GM18870 (cell line): ENCODE results near the gene FBF1.
"Not testable (repeated sequence)": the region's sequence is repeated elsewhere in the genome, so short reads cannot be mapped to it uniquely, and the experiment has no call there.

ENCODE experiments used
- ATAC-seq: cut with Tn5 transposase; IDR thresholded peaks from one replicate; pipeline ENCODE4 v1.9.1; 2021; ENCODE audit warnings: moderate library complexity; ENCODE audit not compliant: unreplicated experiment

The FBF1 gene

GRCh38 chr17:75940727-75941441 lies at the start of gene FBF1:
Gene FBF1, minus strand, starts transcription at chr17:75941042. Its CDS starts 2,893 bp downstream, at chr17:75938149.
- no peak for ATAC-seq

- no peak for ATAC-seq
These were observed 46.2 kb upstream of the FBF1 start for GRCh38 chr17:75987041-75987440.

GRCh38 chr17:75985986-75986385 lies 45.1 kb upstream of the FBF1 start:
- no peak for ATAC-seq

GRCh38 chr17:75983501-75984181 lies 42.8 kb upstream of the FBF1 start:
- ATAC-seq, result no peak

GRCh38 chr17:75981019-75981615 lies 40.3 kb upstream of the FBF1 start:
- no peak for ATAC-seq

- ATAC-seq, result no peak
These were observed 39.6 kb upstream of the FBF1 start for GRCh38 chr17:75980188-75981018.

GRCh38 chr17:75979705-75980187 lies 38.9 kb upstream of the FBF1 start:
- no peak for ATAC-seq

- peak; percentile 63 for ATAC-seq
These were observed 38.3 kb upstream of the FBF1 start, which contains the start of the genes ACOX1 and TEN1 for GRCh38 chr17:75978938-75979704. Gene ACOX1, minus strand, starts transcription at chr17:75979166. Its CDS starts 93 bp downstream, at chr17:75979073. Gene TEN1, plus strand, starts transcription at chr17:75979240. Its CDS starts 6,953 bp downstream, at chr17:75986193.

GRCh38 chr17:75976175-75976848 lies 35.5 kb upstream of the FBF1 start:
- ATAC-seq, result no peak

- no peak for ATAC-seq
These were observed 34.9 kb upstream of the FBF1 start for GRCh38 chr17:75975757-75976174.

GRCh38 chr17:75975187-75975586 lies 34.3 kb upstream of the FBF1 start:
- ATAC-seq, result not testable (repeated sequence)

- no peak for ATAC-seq
These were observed 29.8 kb upstream of the FBF1 start for GRCh38 chr17:75970626-75971025.

- ATAC-seq, result no peak
These were observed 29.2 kb upstream of the FBF1 start for GRCh38 chr17:75970011-75970523.

GRCh38 chr17:75969044-75969443 lies 28.2 kb upstream of the FBF1 start:
- not testable (repeated sequence) for ATAC-seq

- no peak for ATAC-seq
These were observed 24.6 kb upstream of the FBF1 start for GRCh38 chr17:75965468-75965867.

GRCh38 chr17:75959839-75960511 lies 19.1 kb upstream of the FBF1 start:
- no peak for ATAC-seq

- ATAC-seq, result no peak
These were observed 18.4 kb upstream of the FBF1 start for GRCh38 chr17:75959051-75959838.
